Mononuclear cell (primary cell): Measurements from ENCODE around the gene PCDHGA2. TPM values are rescaled to one million over a fixed set of nuclear protein-coding genes. Genes with fewer than 3 reads are reported as not detected.
"Not testable (repeated sequence)": the region's sequence is repeated elsewhere in the genome, so short reads cannot be mapped to it uniquely, and the experiment has no call there.

ENCODE experiments used
- H3K27me3 ChIP-seq: 2 replicates; pipeline ENCODE4 v1.6.0; 2011; ENCODE audit warnings: low read length, control low read depth; ENCODE audit not compliant: insufficient read depth
- H3K4me1 ChIP-seq: 2 replicates; pipeline ENCODE4 v1.5.1; 2011; ENCODE audit warnings: mild to moderate bottlenecking, low read length, control low read depth; ENCODE audit not compliant: insufficient read depth
- H3K4me3 ChIP-seq: 2 replicates; pipeline ENCODE4 v1.5.1; 2011; ENCODE audit warnings: mild to moderate bottlenecking, low read length, moderate library complexity
- H3K9me3 ChIP-seq: 2 replicates; pipeline ENCODE4 v1.5.1; 2011; ENCODE audit warnings: low read depth, mild to moderate bottlenecking, control low read depth, low read length
- total RNA-seq: library from RNA; depleted of rRNA; stranded (reverse); fragments of >200 nt; gene quantifications from one replicate; pipeline ENCODE4 v1.2.3, GENCODE V29; 2012

Gene PCDHGA2
- total RNA-seq: not detected

GRCh38 chr5:141338538-141339306, at the start of gene PCDHGA2:
TSS of gene PCDHGA2 (plus strand) at chr5:141338760.
- Histone ChIP-seq H3K27me3 (peaks cover 86% of the 10 kb centered on the region), H3K9me3 (peaks cover 17% of the 10 kb centered on the region), H3K4me3 (no peak within 1 kb of the TSS), H3K4me1 (no peaks in the 10 kb centered on the region)

GRCh38 chr5:141298376-141298775, 40.2 kb upstream of the PCDHGA2 start:
- Histone ChIP-seq H3K4me1 (no peaks in the 10 kb centered on the region), H3K4me3 (no peak overlapping the region), H3K27me3 (no peaks in the 10 kb centered on the region), H3K9me3 (peaks cover 54% of the 10 kb centered on the region)

- Histone ChIP-seq H3K4me3 (no peak within 1 kb of the TSS), H3K4me1 (no peaks in the 10 kb centered on the region), H3K27me3 (no peaks in the 10 kb centered on the region), H3K9me3 (peaks cover 56% of the 10 kb centered on the region)
Measured at GRCh38 chr5:141303756-141304155, 34.8 kb upstream of the PCDHGA2 start, which contains the start of gene SLC25A2. TSS of gene SLC25A2 (minus strand) at chr5:141304049. CDS start at chr5:141303865, 184 bp downstream.

GRCh38 chr5:141306630-141307029, 31.9 kb upstream of the PCDHGA2 start:
- H3K4me3 ChIP-seq: no peak overlapping the region
- H3K27me3 ChIP-seq: no peaks in the 10 kb centered on the region
- no peaks in the 10 kb centered on the region for H3K4me1 ChIP-seq
- H3K9me3 ChIP-seq: peaks cover 58% of the 10 kb centered on the region

- H3K27me3 ChIP-seq: no peaks in the 10 kb centered on the region
- peaks cover 82% of the 10 kb centered on the region for H3K9me3 ChIP-seq
Measured at GRCh38 chr5:141313711-141314110, 24.8 kb upstream of the PCDHGA2 start.

GRCh38 chr5:141316963-141317362, 21.6 kb upstream of the PCDHGA2 start:
- not testable (repeated sequence) for H3K27me3 ChIP-seq

More at GRCh38 chr5:141313711-141314110, 24.8 kb upstream of the PCDHGA2 start:
- no peaks in the 10 kb centered on the region for H3K4me1 ChIP-seq
- no peak overlapping the region for H3K4me3 ChIP-seq

GRCh38 chr5:141319202-141319601, 19.4 kb upstream of the PCDHGA2 start:
- Histone ChIP-seq H3K9me3 (peaks cover 59% of the 10 kb centered on the region), H3K4me1 (peaks cover 11% of the 10 kb centered on the region), H3K27me3 (no peaks in the 10 kb centered on the region), H3K4me3 (no peak overlapping the region)

More at GRCh38 chr5:141316963-141317362, 21.6 kb upstream of the PCDHGA2 start:
- Histone ChIP-seq H3K4me1 (peaks cover 11% of the 10 kb centered on the region), H3K9me3 (peaks cover 73% of the 10 kb centered on the region)
- not testable (repeated sequence) for H3K4me3 ChIP-seq

GRCh38 chr5:141319699-141320098, 18.9 kb upstream of the PCDHGA2 start:
- no peak overlapping the region for H3K4me3 ChIP-seq
- H3K9me3 ChIP-seq: peaks cover 54% of the 10 kb centered on the region
- peaks cover 11% of the 10 kb centered on the region for H3K4me1 ChIP-seq
- peaks cover 5% of the 10 kb centered on the region for H3K27me3 ChIP-seq

GRCh38 chr5:141320225-141321169, 18.1 kb upstream of the PCDHGA2 start, which contains the start of gene TAF7:
TSS of gene TAF7 (minus strand) at chr5:141320784. CDS start at chr5:141320044, 740 bp downstream.
- peaks cover 46% of the 10 kb centered on the region for H3K9me3 ChIP-seq
- peaks cover 6% of the 10 kb centered on the region for H3K27me3 ChIP-seq
- peaks cover 11% of the 10 kb centered on the region for H3K4me1 ChIP-seq
- H3K4me3 ChIP-seq: peak within 1 kb of the TSS; percentile 77

- no peak overlapping the region for H3K4me3 ChIP-seq
- peaks cover 32% of the 10 kb centered on the region for H3K9me3 ChIP-seq
- H3K27me3 ChIP-seq: peaks cover 16% of the 10 kb centered on the region
- H3K4me1 ChIP-seq: peaks cover 11% of the 10 kb centered on the region
Measured at GRCh38 chr5:141322261-141322660, 16.3 kb upstream of the PCDHGA2 start.

GRCh38 chr5:141326088-141326854, 12.3 kb upstream of the PCDHGA2 start:
- Histone ChIP-seq H3K4me3 (peak overlapping the region; percentile 23), H3K4me1 (peaks cover under 1% of the 10 kb centered on the region), H3K27me3 (peaks cover 46% of the 10 kb centered on the region), H3K9me3 (peaks cover 18% of the 10 kb centered on the region)

- Histone ChIP-seq H3K4me1 (no peaks in the 10 kb centered on the region), H3K27me3 (peaks cover 59% of the 10 kb centered on the region), H3K4me3 (no peak overlapping the region), H3K9me3 (peaks cover 9% of the 10 kb centered on the region)
Measured at GRCh38 chr5:141328231-141328630, 10.3 kb upstream of the PCDHGA2 start.

GRCh38 chr5:141330299-141331080, 8.1 kb upstream of the PCDHGA2 start, which contains the start of gene PCDHGA1:
TSS of gene PCDHGA1 (plus strand) at chr5:141330514.
- Histone ChIP-seq H3K9me3 (peaks cover 9% of the 10 kb centered on the region), H3K4me3 (no peak within 1 kb of the TSS), H3K27me3 (peaks cover 74% of the 10 kb centered on the region)

GRCh38 chr5:141332571-141332970, 6.0 kb upstream of the PCDHGA2 start:
- Histone ChIP-seq H3K27me3 (peaks cover 84% of the 10 kb centered on the region), H3K9me3 (peaks cover 26% of the 10 kb centered on the region)
- not testable (repeated sequence) for H3K4me1 ChIP-seq, H3K4me3 ChIP-seq

More at GRCh38 chr5:141330299-141331080, 8.1 kb upstream of the PCDHGA2 start, which contains the start of gene PCDHGA1:
- no peaks in the 10 kb centered on the region for H3K4me1 ChIP-seq
